Activated CD8-positive, alpha-beta memory T cell treated with anti-CD3 and anti-CD28 coated beads, Interleukin-2, amount 50 U/mL, for 24 hours (primary cell): ENCODE results near the gene CATSPERE.

ENCODE experiments used
- DNase-seq: peaks from one replicate; pipeline ENCODE4 v3.0.0-alpha.2; 2020; ENCODE audit errors: extremely low read depth

The CATSPERE gene

DNA sequence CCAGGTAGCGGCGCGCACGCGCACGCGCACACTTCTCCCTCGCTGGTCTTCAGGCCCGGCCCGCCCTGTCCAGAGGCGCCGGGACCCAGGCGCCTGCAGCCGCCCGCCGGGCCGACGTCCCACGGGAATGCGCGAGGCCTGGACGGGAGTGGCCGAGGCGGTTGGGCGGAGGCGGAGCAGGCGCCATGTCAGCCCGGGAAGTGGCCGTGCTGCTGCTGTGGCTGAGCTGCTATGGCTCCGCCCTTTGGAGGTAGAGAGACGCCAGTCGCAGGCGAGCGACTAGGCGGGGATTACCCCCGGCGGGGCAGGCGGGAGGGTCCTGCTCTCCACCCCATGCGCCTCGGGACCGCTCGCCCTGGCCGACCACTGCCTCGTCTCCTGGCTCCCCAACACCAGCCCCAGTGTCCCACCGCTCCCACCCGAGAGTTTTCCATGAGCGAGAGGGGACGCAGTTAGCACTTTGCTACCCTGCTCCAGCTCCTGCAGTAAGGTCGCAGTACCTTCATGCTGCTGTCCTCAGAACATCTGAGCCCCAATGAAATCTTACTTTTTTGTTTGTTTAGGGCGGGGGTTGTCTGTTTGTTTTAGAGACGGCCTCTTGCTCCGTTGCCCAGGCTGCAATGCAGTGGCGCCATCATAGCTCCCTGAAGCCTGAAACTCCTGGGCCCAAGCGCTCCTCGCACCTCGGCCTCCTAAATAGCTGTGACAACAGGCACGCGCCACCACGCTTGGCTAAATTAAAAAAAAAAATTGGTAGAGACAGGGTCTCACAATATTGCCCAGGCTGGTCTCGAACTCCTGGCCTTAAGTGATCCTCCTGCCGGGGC lies at the start of gene CATSPERE:
TSS of gene CATSPERE (plus strand) at position 29 of the 827 bp plus-strand sequence. CDS start at position 186, 157 bp downstream.
- no peak for DNase-seq

DNA sequence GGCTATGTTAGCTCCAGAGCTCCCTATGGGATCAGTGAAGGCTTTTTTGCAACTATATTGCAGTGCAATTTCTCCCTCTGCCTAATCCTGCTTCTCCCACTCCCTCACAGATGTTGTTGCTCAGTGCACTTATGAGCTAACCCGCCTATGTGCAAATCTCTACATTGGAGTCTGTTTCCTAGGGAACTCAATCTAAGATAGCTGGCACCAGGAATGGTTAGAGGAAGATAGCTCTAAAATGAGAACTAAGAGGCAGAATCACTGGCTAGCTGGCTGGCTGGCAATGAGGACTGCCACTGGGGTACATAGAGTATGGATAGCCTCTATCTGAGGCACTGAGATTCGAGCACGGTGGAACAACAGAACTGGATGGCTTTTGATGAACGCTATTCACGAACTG lies 48.9 kb upstream of the CATSPERE start:
- DNase-seq = no peak

- DNase-seq = no peak
Measured at GRCh38 chr1:244413736-244414135, 47.3 kb upstream of the CATSPERE start.

DNA sequence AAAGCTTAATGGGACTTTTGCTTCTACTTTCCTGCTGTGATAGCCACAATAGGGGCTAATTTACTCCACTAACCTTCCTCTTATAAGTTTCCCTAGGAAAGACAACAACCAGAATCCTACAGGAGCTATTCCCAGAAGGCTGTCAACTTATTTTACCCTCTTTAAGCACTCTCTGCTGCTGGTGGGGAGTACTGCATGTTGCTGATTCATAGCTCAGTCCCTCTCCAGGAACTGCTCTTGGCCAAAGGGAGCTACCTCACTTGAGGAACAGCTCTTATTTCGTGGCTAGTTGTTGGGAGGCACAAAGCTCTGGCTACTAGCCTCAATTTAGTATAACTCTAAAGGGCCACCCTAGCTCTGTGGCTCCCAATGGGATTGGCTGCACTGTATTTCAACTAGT lies 46.5 kb upstream of the CATSPERE start:
- DNase-seq = no peak

GRCh38 chr1:244419024-244419423 lies 42.0 kb upstream of the CATSPERE start:
- DNase-seq = no peak

DNA sequence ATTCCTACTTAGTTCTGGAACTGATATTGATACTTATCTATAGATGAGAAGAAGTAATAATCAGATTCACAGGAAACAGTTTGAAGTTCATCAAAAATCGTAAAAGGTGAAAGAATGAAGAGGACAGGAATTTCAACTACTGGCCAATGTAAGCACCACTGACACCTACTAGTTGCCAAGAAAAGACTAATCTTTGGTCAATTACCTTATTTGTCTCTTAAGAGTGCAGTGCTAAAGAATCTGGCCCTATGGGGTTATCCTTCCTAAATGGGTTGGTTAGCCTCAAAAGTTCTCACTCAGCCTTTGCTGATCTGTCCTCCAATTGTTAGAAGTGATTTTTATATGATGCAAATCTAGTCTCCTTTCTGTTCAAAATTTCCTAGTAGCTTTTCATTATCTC lies 38.9 kb upstream of the CATSPERE start:
- DNase-seq = no peak

DNA sequence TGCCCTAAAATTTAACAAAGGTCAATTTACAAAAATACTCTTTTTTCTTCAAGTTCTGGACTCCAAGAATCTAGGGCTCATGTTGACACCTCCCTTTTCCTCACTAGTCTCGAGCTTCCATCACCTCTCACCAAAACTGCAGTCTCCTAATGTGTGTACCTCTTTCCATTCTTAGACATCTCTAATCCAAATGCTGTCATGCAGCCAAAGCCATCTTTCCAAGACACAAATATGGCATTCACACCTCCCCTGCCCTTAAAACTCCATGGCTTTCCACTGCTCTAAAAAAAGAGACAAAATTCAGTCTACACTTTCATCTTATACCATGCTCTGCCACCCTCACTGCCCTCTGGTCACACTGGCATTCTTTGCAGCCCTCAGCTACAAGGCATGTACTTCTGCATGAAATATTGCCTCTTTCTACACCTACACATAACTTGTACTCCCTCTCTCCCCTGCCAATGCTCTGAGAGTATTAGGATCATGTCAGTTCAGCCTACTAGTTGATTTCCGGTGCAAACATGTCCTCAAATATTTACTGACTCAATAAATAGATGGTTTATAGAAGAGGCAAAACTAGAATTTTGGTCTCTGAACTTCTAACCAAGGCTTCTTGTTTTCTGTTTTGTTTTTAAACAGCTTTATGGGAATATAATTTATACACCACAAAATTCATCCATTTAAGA lies 36.3 kb upstream of the CATSPERE start:
- DNase-seq = no peak

GRCh38 chr1:244427647-244428046 lies 33.4 kb upstream of the CATSPERE start:
- DNase-seq = no peak

DNA sequence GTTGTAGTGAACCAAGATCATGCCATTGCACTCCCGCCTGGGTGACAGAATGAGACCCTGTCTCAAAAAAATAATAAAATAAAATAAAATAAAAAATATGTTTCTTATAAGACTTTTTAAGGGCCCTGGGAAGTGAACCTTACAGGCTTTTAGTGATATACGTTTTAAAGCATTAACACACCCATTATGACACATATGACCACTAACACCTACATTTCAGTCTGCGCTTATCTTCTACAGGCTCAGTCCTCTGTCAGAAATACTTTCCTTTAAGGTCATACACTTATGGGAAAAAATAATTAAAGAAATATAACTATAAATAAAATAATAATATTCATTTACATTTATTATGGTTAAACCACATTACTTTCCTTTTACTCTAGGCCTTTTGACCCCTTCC lies 31.3 kb upstream of the CATSPERE start:
- no peak for DNase-seq

GRCh38 chr1:244431166-244431565 lies 29.9 kb upstream of the CATSPERE start:
- no peak for DNase-seq

GRCh38 chr1:244435562-244436205 lies 25.4 kb upstream of the CATSPERE start:
- no peak for DNase-seq

GRCh38 chr1:244436336-244437085 lies 24.6 kb upstream of the CATSPERE start:
- no peak for DNase-seq

DNA sequence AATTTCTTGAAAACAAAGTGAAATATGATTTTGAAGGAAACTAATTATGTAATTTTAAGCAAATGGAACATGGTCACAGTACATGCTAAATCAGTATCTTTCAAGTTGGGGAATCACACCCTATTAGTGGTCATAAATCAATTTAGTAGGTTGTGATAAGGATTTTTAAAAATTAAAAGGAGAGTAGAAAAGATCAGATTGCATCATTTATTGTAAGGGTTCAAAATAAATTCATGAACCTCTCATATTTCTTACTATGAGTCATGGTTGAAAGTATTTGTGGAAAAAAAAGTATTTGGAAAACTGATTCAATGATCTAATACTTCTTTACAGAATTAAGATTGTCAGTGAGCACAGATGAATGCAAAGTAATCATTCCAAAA lies 24.0 kb upstream of the CATSPERE start:
- no peak for DNase-seq

DNA sequence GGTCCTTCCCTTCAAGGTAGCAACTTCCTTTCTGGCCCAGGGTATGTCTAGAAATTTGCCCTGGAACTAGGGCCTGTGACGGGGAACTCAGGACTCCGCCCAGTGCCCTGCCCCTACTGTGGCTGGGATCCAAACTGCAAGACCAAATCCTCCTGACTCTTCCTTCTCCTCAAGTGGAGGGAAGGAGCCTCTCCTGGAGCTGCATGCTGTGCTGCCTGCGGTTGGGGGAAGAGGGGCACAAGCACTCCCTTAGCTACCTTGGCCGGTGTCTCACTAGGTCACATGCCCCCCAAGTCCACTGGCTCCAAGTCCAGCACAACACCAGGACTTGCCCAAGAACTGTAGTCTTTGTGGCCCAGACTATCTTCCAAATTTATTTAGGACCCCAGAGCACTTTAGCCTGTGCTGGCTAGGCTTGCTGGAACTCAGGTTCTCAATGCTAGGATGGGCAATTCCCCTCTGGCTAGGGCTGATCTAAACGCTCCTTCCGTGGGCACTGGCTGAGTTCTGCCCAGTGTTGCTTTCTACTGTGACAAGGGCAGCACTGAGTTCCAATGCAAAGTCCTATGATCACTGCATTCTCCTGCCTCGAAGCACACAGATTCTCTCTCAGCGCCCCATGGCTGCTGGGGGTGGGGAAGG lies 21.6 kb upstream of the CATSPERE start:
- DNase-seq = no peak

GRCh38 chr1:244442850-244443249 lies 18.2 kb upstream of the CATSPERE start:
- no peak for DNase-seq

DNA sequence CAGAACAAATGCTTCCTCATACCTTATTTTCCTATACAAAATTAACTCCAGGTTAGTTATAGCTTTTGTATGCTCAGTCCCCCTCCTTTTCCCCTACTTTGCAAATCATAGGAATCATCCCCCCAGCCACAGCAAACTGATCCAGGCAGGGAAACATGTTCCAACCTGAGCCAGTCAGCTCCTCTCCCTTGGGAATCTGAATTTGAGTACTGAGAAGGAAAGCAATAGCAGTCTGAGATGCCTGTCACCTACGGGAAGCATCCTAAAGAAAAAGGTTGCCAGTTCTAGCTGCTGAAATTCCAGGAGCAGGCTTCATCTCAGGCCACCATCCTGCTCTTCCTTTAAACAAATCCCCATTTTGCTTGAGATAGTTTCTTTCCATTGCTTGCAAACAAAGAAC lies 16.2 kb upstream of the CATSPERE start:
- DNase-seq = no peak

DNA sequence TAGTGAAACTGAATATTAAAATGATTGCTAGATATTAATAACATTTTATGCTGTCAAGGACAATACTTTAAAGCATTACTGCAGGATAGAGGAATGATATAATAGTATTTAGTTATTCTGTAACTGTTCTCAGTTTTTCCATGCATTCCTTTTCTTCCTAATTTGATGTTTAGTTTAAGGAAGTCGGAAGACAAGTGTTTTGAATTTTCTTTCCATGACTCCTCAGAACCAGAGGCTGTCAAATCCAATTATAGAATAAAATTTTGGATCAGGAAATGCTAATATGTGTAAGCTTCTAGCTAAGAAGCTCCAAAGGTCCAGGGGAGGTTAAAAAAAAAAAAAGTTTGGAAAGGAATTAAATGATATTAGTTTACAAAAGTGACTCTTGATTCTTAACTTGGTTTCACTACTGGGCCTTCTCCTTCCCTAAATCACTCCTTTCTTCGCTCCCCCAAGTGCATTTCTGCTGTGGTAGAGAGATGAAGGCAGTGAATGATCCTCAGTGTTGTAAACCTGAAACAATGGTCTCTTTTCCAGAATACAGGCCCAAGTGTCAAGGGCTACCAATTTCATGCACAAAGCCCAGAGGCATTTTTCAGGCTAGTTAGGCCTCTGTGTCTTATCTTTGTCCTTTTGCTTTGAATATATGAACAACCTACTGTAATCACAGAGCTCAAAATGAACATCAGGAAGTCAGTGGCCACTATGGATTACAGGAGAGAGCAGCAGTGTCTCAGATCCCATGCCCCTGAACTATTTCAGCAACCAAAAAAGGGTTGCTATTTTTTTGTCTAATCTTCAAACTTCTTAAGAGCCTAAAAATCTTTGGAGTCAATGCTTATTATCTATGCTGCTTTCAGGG lies 15.5 kb upstream of the CATSPERE start:
- DNase-seq = no peak

- no peak for DNase-seq
Measured at GRCh38 chr1:244447024-244447423, 14.0 kb upstream of the CATSPERE start.

- no peak for DNase-seq
Measured at GRCh38 chr1:244447552-244447951, 13.5 kb upstream of the CATSPERE start.

DNA sequence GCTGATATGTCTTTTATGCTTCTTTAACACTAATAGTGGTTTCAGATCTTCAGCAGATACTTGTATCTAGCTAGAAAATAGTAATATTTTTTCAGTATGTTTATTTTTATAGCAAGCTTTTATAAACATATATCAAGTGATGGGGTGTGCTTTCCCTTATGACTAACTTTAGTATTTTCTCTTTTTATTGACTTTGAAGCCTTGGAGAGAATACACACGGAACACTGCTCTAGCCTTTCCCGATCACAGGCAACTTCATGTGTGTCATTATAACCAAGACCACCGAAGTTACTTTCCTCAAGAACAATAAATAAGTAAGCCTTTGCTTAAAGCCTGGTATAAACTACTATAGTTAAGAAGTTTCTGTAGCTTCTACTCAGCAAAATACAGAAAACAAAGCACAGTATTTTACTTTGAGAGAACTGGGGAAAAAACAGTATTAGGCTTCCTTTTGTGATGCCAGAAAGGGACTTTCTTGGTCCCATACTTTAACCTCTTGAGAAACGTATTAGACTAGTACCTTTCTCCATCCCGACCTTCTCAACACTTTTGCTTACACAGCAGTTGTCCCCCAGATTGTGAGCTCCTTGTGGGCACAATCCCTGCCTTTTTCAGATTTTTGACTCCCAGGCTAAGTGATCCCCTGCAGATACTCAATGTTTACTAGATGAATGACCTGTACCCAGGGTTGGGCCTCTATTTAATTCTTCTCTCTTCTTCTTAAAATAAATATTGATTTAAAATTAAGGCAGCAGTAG lies 12.6 kb upstream of the CATSPERE start:
- no peak for DNase-seq
